DND-41 (cell line): ENCODE data around the gene PTGES2.

Experiments used
- ATAC-seq: fragments of 200-7000 bp; cut with Tn5 transposase; 3 replicates; pipeline ENCODE4 v1.9.1; 2021; ENCODE audit warnings: low read depth; ENCODE audit not compliant: insufficient read depth
- DNase-seq: peaks from one replicate; pipeline ENCODE4 v3.0.0-alpha.2; 2020
- H2AFZ ChIP-seq: 2 replicates; pipeline ENCODE4 v1.6.0; 2012; ENCODE audit warnings: low read depth, low read length
- H3K27ac ChIP-seq: 2 replicates; pipeline ENCODE4 v1.5.1; 2012; ENCODE audit warnings: low read length, inconsistent platforms
- H3K27me3 ChIP-seq: fragments of 200-600 bp; sonication (generic); 2 replicates; pipeline ENCODE4 v1.6.0; 2012; ENCODE audit warnings: low read length, mild to moderate bottlenecking, inconsistent platforms; ENCODE audit not compliant: insufficient read depth, poor library complexity
- H3K36me3 ChIP-seq: 2 replicates; pipeline ENCODE4 v1.5.1; 2012; ENCODE audit warnings: low read length, inconsistent platforms; ENCODE audit not compliant: insufficient read depth
- H3K4me1 ChIP-seq: 2 replicates; pipeline ENCODE4 v1.5.1; 2012; ENCODE audit warnings: mild to moderate bottlenecking, low read length; ENCODE audit not compliant: insufficient read depth
- H3K4me2 ChIP-seq: 2 replicates; pipeline ENCODE4 v1.6.0; 2012; ENCODE audit warnings: mild to moderate bottlenecking, moderate library complexity, low read length, inconsistent platforms; ENCODE audit not compliant: insufficient read depth
- H3K4me3 ChIP-seq, 2 experiments: fragments of 200-600 bp in 1 of 2; shearing (Covaris generic) in 1 of 2; 2 replicates each; pipeline ENCODE4 v1.5.1; 2012 to 2016; ENCODE audit warnings: inconsistent platforms in 2 of 2, low read length in 2 of 2, mild to moderate bottlenecking in 2 of 2, low read depth in 1 of 2, moderate library complexity in 1 of 2
- H3K79me2 ChIP-seq: 2 replicates; pipeline ENCODE4 v1.6.0; 2012; ENCODE audit warnings: low read length, inconsistent platforms; ENCODE audit not compliant: insufficient read depth
- H3K9ac ChIP-seq: 2 replicates; pipeline ENCODE4 v1.6.0; 2012; ENCODE audit warnings: low read depth, mild to moderate bottlenecking, inconsistent platforms, low read length, moderate library complexity
- H3K9me3 ChIP-seq: 2 replicates; pipeline ENCODE4 v1.5.1; 2012; ENCODE audit warnings: low read length, moderate library complexity, mild to moderate bottlenecking, inconsistent platforms; ENCODE audit not compliant: insufficient read depth, severe bottlenecking
- H4K20me1 ChIP-seq: 2 replicates; pipeline ENCODE4 v1.6.0; 2012; ENCODE audit warnings: low read length; ENCODE audit not compliant: insufficient read depth
- EZH2 ChIP-seq: IDR thresholded peaks from 3 replicates; pipeline ENCODE4 v1.6.1; 2012; ENCODE audit warnings: borderline replicate concordance, low read depth, mild to moderate bottlenecking, moderate library complexity, low read length, inconsistent platforms; ENCODE audit not compliant: severe bottlenecking
- TF ChIP-seq, protein P1 (sequence below): IDR thresholded peaks from 2 replicates; pipeline ENCODE4 v1.5.1; 2012; ENCODE audit warnings: borderline replicate concordance, low read length, moderate library complexity, mild to moderate bottlenecking; ENCODE audit not compliant: poor library complexity, severe bottlenecking; ENCODE audit errors: extremely low read depth

PTGES2 gene

DNA sequence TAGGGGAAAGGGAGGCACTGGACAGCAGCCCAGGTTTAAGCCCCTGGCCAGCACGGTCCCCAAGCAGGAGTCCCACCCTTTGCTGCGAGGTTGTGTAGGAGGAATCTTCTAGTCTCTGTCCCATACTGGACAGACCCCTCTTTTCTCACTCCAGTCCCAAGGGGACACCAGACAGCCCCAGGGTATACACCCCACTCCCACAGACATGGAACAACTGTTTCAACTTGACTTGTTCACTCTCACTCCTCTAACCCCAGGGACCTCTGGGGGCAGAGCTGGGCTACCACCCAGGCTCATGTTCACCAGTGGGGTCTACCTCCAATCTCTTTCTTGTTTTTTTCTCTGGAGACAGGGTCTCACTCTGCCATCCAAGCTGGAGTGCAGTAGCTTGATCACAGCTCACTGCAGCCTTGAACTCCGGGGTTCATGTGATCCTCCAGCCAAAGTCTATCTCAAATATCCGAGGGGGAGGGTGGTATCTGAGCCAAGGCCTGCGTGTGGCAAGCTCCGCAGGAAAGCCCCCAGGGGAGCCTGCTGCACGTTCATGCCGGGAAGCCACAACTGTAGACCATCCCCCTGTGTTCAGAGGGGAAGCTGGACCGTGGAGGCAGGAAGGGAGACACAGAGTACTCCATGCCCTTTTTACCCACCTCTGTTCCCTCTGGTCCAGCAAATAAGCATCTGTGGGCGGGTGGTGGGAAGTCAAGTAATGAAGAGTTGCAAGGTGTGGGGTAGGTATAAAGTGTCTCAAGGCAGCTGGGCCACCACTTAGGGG lies 1.8 kb downstream of the PTGES2 start:
- peak overlapping the region; percentile 44 for H3K27ac ChIP-seq
- peaks cover 42% of the 10 kb centered on the region for H3K36me3 ChIP-seq
- peak overlapping the region; percentile 68 for H3K4me2 ChIP-seq
- peaks cover 35% of the 10 kb centered on the region for H3K4me1 ChIP-seq
- no peaks in the 10 kb centered on the region for H3K9me3 ChIP-seq
- TF ChIP-seq, protein P1, sequence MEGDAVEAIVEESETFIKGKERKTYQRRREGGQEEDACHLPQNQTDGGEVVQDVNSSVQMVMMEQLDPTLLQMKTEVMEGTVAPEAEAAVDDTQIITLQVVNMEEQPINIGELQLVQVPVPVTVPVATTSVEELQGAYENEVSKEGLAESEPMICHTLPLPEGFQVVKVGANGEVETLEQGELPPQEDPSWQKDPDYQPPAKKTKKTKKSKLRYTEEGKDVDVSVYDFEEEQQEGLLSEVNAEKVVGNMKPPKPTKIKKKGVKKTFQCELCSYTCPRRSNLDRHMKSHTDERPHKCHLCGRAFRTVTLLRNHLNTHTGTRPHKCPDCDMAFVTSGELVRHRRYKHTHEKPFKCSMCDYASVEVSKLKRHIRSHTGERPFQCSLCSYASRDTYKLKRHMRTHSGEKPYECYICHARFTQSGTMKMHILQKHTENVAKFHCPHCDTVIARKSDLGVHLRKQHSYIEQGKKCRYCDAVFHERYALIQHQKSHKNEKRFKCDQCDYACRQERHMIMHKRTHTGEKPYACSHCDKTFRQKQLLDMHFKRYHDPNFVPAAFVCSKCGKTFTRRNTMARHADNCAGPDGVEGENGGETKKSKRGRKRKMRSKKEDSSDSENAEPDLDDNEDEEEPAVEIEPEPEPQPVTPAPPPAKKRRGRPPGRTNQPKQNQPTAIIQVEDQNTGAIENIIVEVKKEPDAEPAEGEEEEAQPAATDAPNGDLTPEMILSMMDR = no peak
- TF ChIP-seq EZH2 = no peak
- no peak overlapping the region for H2AFZ ChIP-seq
- no peak for ATAC-seq
- no peaks in the 10 kb centered on the region for H3K27me3 ChIP-seq
- peak overlapping the region; percentile 97 for H3K9ac ChIP-seq
- H4K20me1 ChIP-seq = peaks cover 24% of the 10 kb centered on the region
- H3K4me3 ChIP-seq = peak overlapping the region in 1 of 2 experiments; percentile 64; a peak in 2 of 4 replicates
- DNase-seq = no peak
- H3K79me2 ChIP-seq = peaks cover 31% of the 10 kb centered on the region

DNA sequence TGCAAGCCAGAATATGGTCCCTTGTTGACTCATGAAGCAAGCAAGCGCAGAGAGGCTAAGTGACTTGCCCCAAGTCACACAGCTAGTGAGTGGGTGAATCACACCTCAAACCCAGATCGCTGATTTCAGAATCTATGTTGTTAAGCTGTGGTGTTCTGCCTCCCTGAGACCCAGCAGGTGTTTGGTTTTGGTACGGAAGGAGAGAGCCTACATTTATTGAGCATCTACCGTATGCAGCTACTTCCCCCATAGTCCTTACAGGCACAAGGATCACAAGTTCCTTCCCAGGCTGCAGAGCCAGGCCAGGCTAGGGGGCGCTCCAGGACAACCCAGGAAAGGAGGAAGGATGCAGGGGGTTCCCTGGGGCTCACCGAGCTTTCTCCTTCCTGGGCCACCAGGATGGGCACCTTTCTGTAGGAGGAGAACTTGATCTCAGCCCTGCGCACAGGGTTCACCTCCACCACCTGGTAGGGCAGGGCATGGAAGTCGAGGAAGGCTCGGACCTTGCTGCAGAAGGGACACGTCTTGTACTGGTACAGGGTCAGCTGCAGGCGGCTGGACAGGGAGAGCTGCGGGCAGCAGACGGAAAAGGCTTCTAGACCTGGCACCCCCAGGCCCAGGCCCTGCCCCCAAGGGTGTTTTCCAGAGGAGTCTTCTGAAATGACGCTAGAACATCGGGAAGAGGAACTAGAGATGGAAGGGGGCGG lies 2.5 kb downstream of the PTGES2 start:
- H3K4me1 ChIP-seq = peaks cover 35% of the 10 kb centered on the region
- no peaks in the 10 kb centered on the region for H3K9me3 ChIP-seq
- peaks cover 49% of the 10 kb centered on the region for H3K36me3 ChIP-seq
- H3K4me3 ChIP-seq = no peak overlapping the region
- H3K27ac ChIP-seq = no peak overlapping the region
- peaks cover 26% of the 10 kb centered on the region for H4K20me1 ChIP-seq
- H2AFZ ChIP-seq = no peak overlapping the region
- DNase-seq (peak; percentile 53), ATAC-seq (no peak)
- no peak for TF ChIP-seq EZH2
- TF ChIP-seq, protein P1 = peak; percentile 64
- H3K27me3 ChIP-seq = no peaks in the 10 kb centered on the region
- 0 out of 2 replicates have a peak overlapping the region, but pooled peaks have one; percentile 97 for H3K9ac ChIP-seq
- H3K4me2 ChIP-seq = peak overlapping the region; percentile 68; the same call in 1 of the 2 replicates
- peaks cover 31% of the 10 kb centered on the region for H3K79me2 ChIP-seq

DNA sequence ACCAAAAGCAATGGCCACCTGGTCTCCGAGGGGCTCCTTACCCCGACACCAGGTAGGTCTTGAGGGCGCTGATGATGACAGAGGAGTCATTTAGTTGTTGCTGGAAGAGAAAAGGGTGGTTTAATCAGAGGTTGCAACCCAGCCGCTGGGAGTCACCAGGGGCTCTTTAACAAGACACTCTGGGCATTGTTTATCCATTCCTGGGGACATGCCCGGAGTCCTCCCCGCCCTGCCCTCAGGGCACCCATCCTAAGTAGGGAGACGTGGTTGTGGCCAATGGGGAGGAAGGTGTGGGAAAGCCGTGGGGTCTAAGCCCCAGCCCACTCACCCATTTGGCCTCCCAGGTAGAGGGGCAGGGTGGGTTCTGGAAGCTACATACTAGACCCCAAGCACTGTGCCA lies 3.1 kb downstream of the PTGES2 start:
- TF ChIP-seq, protein P1 = no peak
- no peak for TF ChIP-seq EZH2
- no peak for ATAC-seq
- no peak overlapping the region for H3K4me3 ChIP-seq
- peaks cover 31% of the 10 kb centered on the region for H3K79me2 ChIP-seq
- H3K27ac ChIP-seq = no peak overlapping the region
- H4K20me1 ChIP-seq = peaks cover 26% of the 10 kb centered on the region
- H3K27me3 ChIP-seq = no peaks in the 10 kb centered on the region
- no peak overlapping the region for H3K9ac ChIP-seq
- no peaks in the 10 kb centered on the region for H3K9me3 ChIP-seq
- peaks cover 35% of the 10 kb centered on the region for H3K4me1 ChIP-seq
- H2AFZ ChIP-seq = no peak overlapping the region
- DNase-seq = no peak
- H3K4me2 ChIP-seq = peak overlapping the region; percentile 68; the same call in 1 of the 2 replicates
- peaks cover 49% of the 10 kb centered on the region for H3K36me3 ChIP-seq
